H1 (cell line): ENCODE results near the gene CALR. TPM values are rescaled to one million over a fixed set of nuclear protein-coding genes. Genes with fewer than 3 reads are reported as not detected.

Experiments
- CTCF ChIP-seq, 3 experiments: IDR thresholded peaks; 1 replicate in 2 of 3; 2 replicates in 1 of 3; pipeline versions ENCODE4 v1.5.1 to v1.6.1; 2011; ENCODE audit warnings: low read length in 3 of 3, mild to moderate bottlenecking in 3 of 3, inconsistent platforms in 2 of 3, low read depth in 1 of 3, moderate library complexity in 1 of 3; ENCODE audit not compliant: insufficient read depth in 1 of 3; ENCODE audit errors: control extremely low read depth in 1 of 3
- polyA plus RNA-seq, 7 experiments: library from polyadenylated mRNA; depleted of rRNA in 3 of 7; stranded (reverse) in 5 of 7; unstranded in 2 of 7; fragments of >200 nt in 5 of 7; fragments of 200-250 nt in 2 of 7; gene quantifications; 1 replicate in 5 of 7; 2 replicates in 1 of 7; 4 replicates in 1 of 7; pipeline versions ENCODE4 v1.2.1 to v1.2.3, GENCODE V29; 2011 to 2013; ENCODE audit warnings: missing spikeins in 2 of 7, mixed read lengths in 2 of 7
- total RNA-seq: library from RNA; stranded (reverse); fragmentation: NEBNext Ultra II Directional; extraction: Animal tissue kit (Norgen Biotek cat#: 25700); gene quantifications from 2 replicates; pipeline ENCODE4 v1.2.1, GENCODE V29; 2021

The CALR gene
- total and polyA plus RNA-seq, 2 of the 8 experiments (the other 6 are each of a cell fraction or from before 2014, with no cell fraction given), result 591 to 1,155 TPM

GRCh38 chr19:12946092-12946721 lies 7.8 kb downstream of the CALR start (continued):
- TF ChIP-seq CTCF (IDR thresholded peaks at IDR 0.05; ENCODE audit: control extremely low read depth in 1 of 3, insufficient read depth in 1 of 3, low read depth in 1 of 3, low read length in 3 of 3), result no peak
